CD14-positive monocyte (primary cell): ENCODE data around the gene TRPC6. TPM values are rescaled to one million over a fixed set of nuclear protein-coding genes. Genes with fewer than 3 reads are reported as not detected.

ENCODE experiments used
- DNase-seq, 3 donors: peaks; one replicate each; pipeline ENCODE4 v3.0.0-alpha.2; 2011 to 2022
- H2AFZ ChIP-seq: 2 replicates; pipeline ENCODE4 v1.6.0; 2012; ENCODE audit warnings: mild to moderate bottlenecking, low read depth, low read length, inconsistent platforms; ENCODE audit not compliant: insufficient read depth, poor library complexity, severe bottlenecking
- H3K27ac ChIP-seq, 2 donors: 1 replicate in 1 of 2; 2 replicates in 1 of 2; pipeline ENCODE4 v1.5.1; 2012 to 2013; ENCODE audit warnings: low read length in 2 of 2, control low read depth in 1 of 2, inconsistent platforms in 1 of 2, low read depth in 1 of 2, mild to moderate bottlenecking in 1 of 2
- H3K27me3 ChIP-seq, 2 donors: one replicate each; pipeline versions ENCODE4 v1.6.0 to v1.6.1; 2011 to 2013; ENCODE audit warnings: low read length in 2 of 2; ENCODE audit not compliant: control insufficient read depth in 2 of 2, insufficient read depth in 2 of 2
- H3K36me3 ChIP-seq, 2 donors: replicated peaks in 1 of 2; 1 replicate in 1 of 2; 2 replicates in 1 of 2; pipeline versions ENCODE4 v1.5.1 to v1.6.1; 2012 to 2013; ENCODE audit warnings: low read length in 2 of 2, control low read depth in 1 of 2, inconsistent platforms in 1 of 2, mild to moderate bottlenecking in 1 of 2; ENCODE audit not compliant: insufficient read depth in 2 of 2, control insufficient read depth in 1 of 2
- H3K4me1 ChIP-seq, 2 donors: 1 replicate in 1 of 2; 2 replicates in 1 of 2; pipeline versions ENCODE4 v1.5.1 to v1.6.1; 2012 to 2013; ENCODE audit warnings: low read length in 2 of 2, control low read depth in 1 of 2, inconsistent platforms in 1 of 2, mild to moderate bottlenecking in 1 of 2, moderate library complexity in 1 of 2; ENCODE audit not compliant: insufficient read depth in 2 of 2, control insufficient read depth in 1 of 2
- H3K4me2 ChIP-seq: replicated peaks from 2 replicates; pipeline ENCODE3; 2012; ENCODE audit warnings: low read length, moderate library complexity, mild to moderate bottlenecking; ENCODE audit not compliant: poor library complexity, severe bottlenecking; ENCODE audit errors: extremely low read depth
- H3K4me3 ChIP-seq, 3 experiments: fragments of 200-600 bp in 1 of 3; sonication (generic) in 1 of 3; replicated peaks in 1 of 3; 1 replicate in 2 of 3; 2 replicates in 1 of 3; pipeline ENCODE4 v1.5.1; 2011 to 2013; ENCODE audit warnings: low read length in 3 of 3, mild to moderate bottlenecking in 3 of 3, control low read depth in 2 of 3, low read depth in 2 of 3, inconsistent platforms in 1 of 3, moderate library complexity in 1 of 3
- H3K79me2 ChIP-seq: 2 replicates; pipeline ENCODE4 v1.6.0; 2012; ENCODE audit warnings: mild to moderate bottlenecking, control low read depth, inconsistent platforms, low read length, moderate library complexity; ENCODE audit not compliant: insufficient read depth
- H3K9ac ChIP-seq: 2 replicates; pipeline ENCODE4 v1.6.0; 2017; ENCODE audit warnings: low read length, mild to moderate bottlenecking; ENCODE audit not compliant: insufficient read depth, poor library complexity, severe bottlenecking
- H3K9me3 ChIP-seq, 2 donors: replicated peaks in 1 of 2; 1 replicate in 1 of 2; 2 replicates in 1 of 2; pipeline versions ENCODE4 v1.5.1 to v1.6.1; 2012 to 2013; ENCODE audit warnings: low read length in 2 of 2, control low read depth in 1 of 2; ENCODE audit not compliant: control insufficient read depth in 1 of 2, insufficient read depth in 1 of 2
- H4K20me1 ChIP-seq: 2 replicates; pipeline ENCODE4 v1.6.0; 2012; ENCODE audit warnings: mild to moderate bottlenecking, low read length, control low read depth, moderate library complexity; ENCODE audit not compliant: insufficient read depth
- H3K27ac Mint-ChIP-seq, 7 donors: one replicate each; pipeline ENCODE4 v1.8.0; 2020; ENCODE audit warnings: mild to moderate bottlenecking in 7 of 7, mixed read lengths in 7 of 7, moderate library complexity in 6 of 7, inconsistent platforms in 2 of 7
- H3K27me3 Mint-ChIP-seq, 3 donors: one replicate each; pipeline ENCODE4 v1.8.0; 2021 to 2022; ENCODE audit warnings: low read depth in 3 of 3, mild to moderate bottlenecking in 3 of 3, mixed read lengths in 3 of 3, moderate library complexity in 3 of 3, inconsistent platforms in 1 of 3
- H3K36me3 Mint-ChIP-seq, 2 donors: one replicate each; pipeline ENCODE4 v1.8.0; 2020; ENCODE audit warnings: mixed read lengths in 2 of 2, inconsistent platforms in 1 of 2, mild to moderate bottlenecking in 1 of 2
- H3K4me1 Mint-ChIP-seq: one replicate; pipeline ENCODE4 v1.8.0; 2020; ENCODE audit warnings: mild to moderate bottlenecking, mixed read lengths
- H3K4me3 Mint-ChIP-seq, 2 donors: one replicate each; pipeline ENCODE4 v1.8.0; 2020; ENCODE audit warnings: mild to moderate bottlenecking in 2 of 2, mixed read lengths in 2 of 2, moderate library complexity in 1 of 2
- H3K9me3 Mint-ChIP-seq, 7 donors: one replicate each; pipeline ENCODE4 v1.8.0; 2020 to 2022; ENCODE audit warnings: mixed read lengths in 7 of 7, mild to moderate bottlenecking in 6 of 7, moderate library complexity in 6 of 7, inconsistent platforms in 2 of 7
- WGBS: methylation state at CpG from one replicate; pipeline ENCODE4 v1.1.5; 2013; ENCODE audit warnings: missing lambda C conversion rate; ENCODE audit not compliant: insufficient coverage; 5-methylcytosine and 5-hydroxymethylcytosine counted together
- intact Hi-C, 2 donors: fragments of 100-400 bp; cut with micrococcal nuclease; formaldehyde crosslinking; loops; one replicate each; pipeline versions ENCODE4 v1.15.0 to v1.15.1; 2023
- polyA plus RNA-seq, 3 donors: library from polyadenylated mRNA; depleted of rRNA in 1 of 3; unstranded in 2 of 3; stranded (reverse) in 1 of 3; fragments of 300-500 nt in 2 of 3; fragments of >200 nt in 1 of 3; fragmentation: Illumina TruSeq in 2 of 3; gene quantifications; 1 replicate in 2 of 3; 2 replicates in 1 of 3; pipeline ENCODE4 v1.2.3, GENCODE V29; 2012 to 2021
- TF ChIP-seq, protein P1 (sequence below): fragments of 200-600 bp; IDR thresholded peaks from one replicate; pipeline ENCODE4 v1.8.0; 2022; ENCODE audit warnings: antibody characterized with exemption, mild to moderate bottlenecking

TRPC6 gene
- polyA plus RNA-seq, 3 donors = 0.01 TPM; not detected in 2

DNA sequence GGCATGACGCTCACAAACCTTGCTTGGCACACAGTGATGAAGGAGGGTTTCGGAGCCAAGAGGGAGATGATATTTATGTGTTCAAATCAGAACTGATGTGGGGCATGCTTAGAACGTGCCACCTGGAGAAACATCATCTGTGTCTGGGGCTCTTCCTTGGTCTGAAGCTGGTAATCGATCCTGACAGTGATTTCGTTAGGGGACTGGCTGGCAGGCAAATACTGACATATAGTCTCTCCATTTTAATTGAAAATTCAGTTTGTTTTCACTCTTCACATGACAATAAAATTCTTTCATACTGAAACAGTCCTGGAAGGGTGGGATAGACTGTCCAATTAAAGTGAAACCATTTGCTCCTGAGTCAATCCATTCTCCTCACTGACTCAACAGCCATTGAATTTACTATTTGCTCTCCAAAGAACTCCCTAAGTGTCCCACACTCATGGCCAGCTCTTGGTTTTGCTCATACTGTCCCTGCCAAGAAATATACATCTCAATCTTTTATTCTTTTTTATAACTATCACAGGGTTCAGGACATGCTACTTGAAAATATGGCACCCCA, 134.8 kb downstream of the TRPC6 start:
- WGBS = 88% methylated on average over 4 of the region's 5 CpGs
- H4K20me1 ChIP-seq = no peaks in the 10 kb centered on the region
- no peaks in the 10 kb centered on the region for H3K36me3 Mint-ChIP-seq

DNA sequence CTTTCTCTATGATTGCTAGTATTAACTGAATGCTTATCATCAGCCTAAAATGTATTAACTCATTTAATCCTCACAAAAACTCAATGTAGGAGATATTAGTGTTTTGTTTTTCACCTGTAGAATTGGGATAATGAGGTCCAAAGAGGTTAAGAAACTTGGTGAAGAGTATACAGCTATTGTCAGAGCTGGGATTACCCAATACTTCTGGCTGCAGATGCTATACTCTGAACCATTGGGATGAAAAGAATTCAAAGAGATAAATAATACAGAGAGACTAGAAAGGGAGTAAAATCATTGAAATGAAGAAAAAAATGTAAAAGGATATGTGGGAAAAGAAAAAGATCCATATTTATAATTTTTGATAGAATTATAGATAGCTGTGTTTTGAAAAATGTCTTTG, 137.1 kb downstream of the TRPC6 start:
- no peaks in the 10 kb centered on the region for H3K27me3 ChIP-seq
- H4K20me1 ChIP-seq = no peaks in the 10 kb centered on the region
- H3K4me3 ChIP-seq = no peak overlapping the region
- H3K9me3 ChIP-seq = no peaks in the 10 kb centered on the region
- H3K9ac ChIP-seq = no peak overlapping the region
- H3K27ac ChIP-seq = no peak overlapping the region
- intact Hi-C loops = no loop called here
- no peak for DNase-seq
- TF ChIP-seq, protein P1, sequence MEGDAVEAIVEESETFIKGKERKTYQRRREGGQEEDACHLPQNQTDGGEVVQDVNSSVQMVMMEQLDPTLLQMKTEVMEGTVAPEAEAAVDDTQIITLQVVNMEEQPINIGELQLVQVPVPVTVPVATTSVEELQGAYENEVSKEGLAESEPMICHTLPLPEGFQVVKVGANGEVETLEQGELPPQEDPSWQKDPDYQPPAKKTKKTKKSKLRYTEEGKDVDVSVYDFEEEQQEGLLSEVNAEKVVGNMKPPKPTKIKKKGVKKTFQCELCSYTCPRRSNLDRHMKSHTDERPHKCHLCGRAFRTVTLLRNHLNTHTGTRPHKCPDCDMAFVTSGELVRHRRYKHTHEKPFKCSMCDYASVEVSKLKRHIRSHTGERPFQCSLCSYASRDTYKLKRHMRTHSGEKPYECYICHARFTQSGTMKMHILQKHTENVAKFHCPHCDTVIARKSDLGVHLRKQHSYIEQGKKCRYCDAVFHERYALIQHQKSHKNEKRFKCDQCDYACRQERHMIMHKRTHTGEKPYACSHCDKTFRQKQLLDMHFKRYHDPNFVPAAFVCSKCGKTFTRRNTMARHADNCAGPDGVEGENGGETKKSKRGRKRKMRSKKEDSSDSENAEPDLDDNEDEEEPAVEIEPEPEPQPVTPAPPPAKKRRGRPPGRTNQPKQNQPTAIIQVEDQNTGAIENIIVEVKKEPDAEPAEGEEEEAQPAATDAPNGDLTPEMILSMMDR = no peak
- H2AFZ ChIP-seq = no peak overlapping the region
- H3K79me2 ChIP-seq = no peaks in the 10 kb centered on the region
- Mint-ChIP-seq H3K9me3 (peaks cover 0 to 2% (median 0%) of the 10 kb centered on the region in 7 donors), H3K4me3 (no peak overlapping the region), H3K4me1 (no peaks in the 10 kb centered on the region), H3K27me3 (no peaks in the 10 kb centered on the region), H3K36me3 (no peaks in the 10 kb centered on the region), H3K27ac (no peak overlapping the region)
- H3K36me3 ChIP-seq = no peaks in the 10 kb centered on the region
- no peaks in the 10 kb centered on the region for H3K4me1 ChIP-seq
- no peak overlapping the region for H3K4me2 ChIP-seq

More for the DNA sequence above, 134.8 kb downstream of the TRPC6 start:
- Mint-ChIP-seq H3K27ac (no peak overlapping the region), H3K27me3 (peaks cover 0 to 1% (median 1%) of the 10 kb centered on the region in 3 donors), H3K9me3 (peaks cover 0 to 2% (median 0%) of the 10 kb centered on the region in 7 donors), H3K4me3 (no peak overlapping the region), H3K4me1 (no peaks in the 10 kb centered on the region)
- no peak overlapping the region for H3K4me2 ChIP-seq
- no peak for DNase-seq
- H3K36me3 ChIP-seq = no peaks in the 10 kb centered on the region
- H3K27me3 ChIP-seq = no peaks in the 10 kb centered on the region
- no peak overlapping the region for H3K4me3 ChIP-seq
- H3K79me2 ChIP-seq = no peaks in the 10 kb centered on the region
- intact Hi-C loops = no loop called here
- no peak overlapping the region for H2AFZ ChIP-seq
- no peaks in the 10 kb centered on the region for H3K4me1 ChIP-seq
- TF ChIP-seq, protein P1 = no peak
- H3K27ac ChIP-seq = no peak overlapping the region
- H3K9me3 ChIP-seq = no peaks in the 10 kb centered on the region
- no peak overlapping the region for H3K9ac ChIP-seq
